Tongue (tissue), 2 donors: ENCODE measurements around the gene CD3D. TPM values are rescaled to one million over a fixed set of nuclear protein-coding genes. Genes with fewer than 3 reads are reported as not detected.
"Not testable (repeated sequence)": the region's sequence is repeated elsewhere in the genome, so short reads cannot be mapped to it uniquely, and the experiment has no call there.

Experiments
- DNase-seq: peaks from one replicate; pipeline ENCODE4 v3.0.0-alpha.2; 2015
- total RNA-seq: library from RNA; depleted of rRNA; stranded (reverse); fragments of >200 nt; gene quantifications from one replicate; pipeline ENCODE4 v1.2.3, GENCODE V29; 2014

The CD3D gene
- total RNA-seq, 1 donor from 2014 or later, result not detected

- DNase-seq, result peak; percentile 25
Measured at GRCh38 chr11:118338637-118339061, 3.9 kb downstream of the CD3D start.

GRCh38 chr11:118334745-118335144 lies 7.8 kb downstream of the CD3D start:
- no peak for DNase-seq

DNA sequence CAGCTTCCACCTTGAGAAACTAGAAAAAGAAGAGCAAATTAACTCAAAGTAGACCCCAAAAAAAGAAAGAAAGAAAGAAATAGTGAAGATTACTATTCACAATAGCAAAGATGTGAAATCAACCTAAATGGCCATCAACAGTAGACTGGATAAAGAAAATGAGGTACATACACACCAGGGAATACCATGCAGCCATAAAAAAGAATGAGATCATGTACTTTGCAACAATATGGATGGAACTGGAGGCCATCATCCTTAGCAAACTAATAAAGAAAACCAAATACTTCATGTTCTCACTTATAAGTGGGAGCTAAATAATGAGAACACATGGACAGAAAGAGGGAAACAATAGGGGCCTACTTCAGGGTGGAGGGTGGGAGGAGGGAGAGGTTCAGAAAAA lies 13.8 kb downstream of the CD3D start:
- DNase-seq, result no peak

DNA sequence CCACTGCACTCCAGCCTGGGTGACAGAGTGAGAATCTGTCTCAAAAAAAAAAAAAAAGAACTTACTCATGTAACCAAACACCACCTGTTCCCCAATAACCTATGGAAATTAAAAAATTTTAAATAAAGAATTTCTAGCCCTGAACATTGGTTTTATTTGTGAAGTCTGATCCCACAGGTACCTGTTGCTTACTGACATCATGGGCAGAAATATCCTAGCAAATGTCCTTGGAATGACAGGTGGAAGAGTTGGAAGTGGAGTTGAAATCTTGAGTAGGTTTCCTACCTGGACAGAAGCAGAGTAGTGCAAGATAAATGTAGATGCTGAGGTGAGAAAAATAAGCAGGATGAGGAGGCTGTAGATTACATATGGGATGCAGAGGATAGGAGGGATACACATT lies 17.2 kb downstream of the CD3D start:
- DNase-seq, result no peak

- DNase-seq, result no peak
Measured at GRCh38 chr11:118322721-118323120, 19.8 kb downstream of the CD3D start.

DNA sequence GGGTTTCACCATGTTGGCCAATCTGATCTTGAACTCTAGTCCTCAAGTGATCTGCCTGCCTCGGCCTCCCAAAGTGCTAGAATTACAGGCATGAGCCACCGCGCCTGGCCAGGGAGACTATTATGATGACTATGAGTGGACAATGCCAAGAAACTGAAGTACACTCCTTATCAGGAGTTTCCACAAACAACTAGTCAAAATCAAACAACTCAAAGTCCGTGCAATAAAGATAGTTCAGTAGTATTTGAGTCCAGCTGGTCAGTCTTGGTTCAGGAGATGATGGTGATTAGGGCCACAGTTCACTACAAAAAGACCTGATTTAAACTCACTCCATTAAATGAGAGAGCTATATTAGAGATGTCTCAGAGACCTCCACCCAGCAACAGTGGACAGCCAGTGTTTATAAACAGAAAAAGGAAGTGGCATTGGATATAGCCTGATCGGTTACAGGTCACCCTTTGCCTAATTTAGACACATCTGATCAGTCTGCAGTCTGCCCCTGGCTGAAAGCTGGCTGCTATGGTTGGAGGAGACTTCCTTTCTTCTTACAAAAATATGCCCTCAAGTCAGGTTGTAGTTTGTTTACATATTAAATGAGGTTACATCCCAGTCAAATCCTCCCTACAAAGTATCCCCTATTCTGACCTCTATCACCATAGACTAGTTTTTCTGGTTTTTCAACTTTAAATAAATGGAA lies 21.0 kb downstream of the CD3D start:
- DNase-seq, result peak; percentile 8

DNA sequence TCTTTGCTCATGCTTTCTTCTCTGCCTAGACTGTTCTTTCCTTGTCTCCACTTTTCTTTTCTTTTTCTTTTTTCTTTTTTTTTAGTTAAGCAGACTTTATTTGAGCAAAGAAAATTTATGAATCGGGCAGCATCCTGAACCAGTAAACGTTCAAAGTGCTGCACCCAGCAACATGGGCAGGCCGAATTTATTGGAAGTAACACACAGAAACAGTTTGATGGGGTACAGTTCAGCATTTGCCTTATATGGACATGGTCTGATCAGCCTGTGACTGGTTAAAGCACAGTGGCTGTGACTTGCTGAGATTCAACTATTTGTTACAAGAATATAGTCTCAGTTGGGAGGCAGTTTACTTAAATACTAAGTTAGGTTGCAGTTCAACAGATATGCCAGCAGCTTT lies 22.0 kb downstream of the CD3D start:
- DNase-seq, result no peak

- DNase-seq, result no peak
Measured at GRCh38 chr11:118319337-118319707, 23.2 kb downstream of the CD3D start.

DNA sequence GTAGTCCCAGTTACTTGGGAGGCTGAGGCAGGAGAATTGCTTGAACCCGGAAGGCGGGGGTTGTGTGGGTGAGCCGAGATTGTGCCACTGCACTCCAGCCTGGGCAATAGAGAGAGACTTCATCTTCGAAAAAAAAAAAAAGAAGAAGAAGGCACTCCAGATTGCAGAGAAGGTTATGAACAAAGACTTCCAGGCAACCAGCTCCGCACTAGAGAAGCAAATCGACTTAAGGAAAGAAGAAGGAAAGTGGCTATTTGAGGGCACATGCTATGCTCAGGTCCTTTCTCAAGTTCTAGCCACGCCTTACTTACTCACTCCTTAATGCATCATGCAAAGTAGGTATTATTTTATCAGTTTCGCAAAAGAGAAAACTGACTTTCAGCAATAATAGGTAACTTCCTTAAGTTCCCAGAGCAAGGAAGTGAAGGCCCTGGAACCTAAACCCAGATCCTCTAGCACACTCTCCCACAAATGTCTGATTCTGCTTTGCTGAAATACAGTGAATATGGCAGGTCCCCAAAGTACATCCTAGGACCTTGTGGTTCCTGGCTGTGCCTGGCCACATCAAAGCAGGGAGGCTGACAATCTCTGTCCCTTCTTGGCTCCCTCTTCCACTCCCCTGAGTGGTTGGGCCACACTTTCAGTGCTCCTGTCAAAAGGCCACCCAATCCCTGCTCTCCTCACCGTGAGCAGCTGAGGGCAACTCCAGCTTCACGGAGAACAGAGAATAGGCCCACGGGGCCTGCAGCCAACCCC lies 23.7 kb downstream of the CD3D start:
- no peak for DNase-seq

DNA sequence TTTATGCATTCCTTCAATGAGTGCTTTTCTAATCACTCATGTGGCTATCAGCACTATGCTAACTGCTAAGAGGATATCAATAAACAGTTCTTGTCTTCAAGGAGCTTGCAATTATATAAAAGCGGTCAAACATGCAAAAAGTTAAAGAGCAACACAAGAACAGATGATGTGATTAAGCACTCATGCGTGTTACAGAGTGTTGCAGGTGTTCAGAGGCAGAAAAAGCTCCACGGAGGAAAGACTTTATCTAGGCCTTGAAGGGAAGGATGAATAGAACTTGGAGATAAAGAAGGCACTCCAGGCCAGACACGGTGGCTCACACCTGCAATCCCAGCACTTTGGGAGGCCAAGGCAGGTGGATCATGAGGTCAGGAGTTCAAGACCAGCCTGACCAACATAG lies 24.4 kb downstream of the CD3D start:
- DNase-seq, result no peak

DNA sequence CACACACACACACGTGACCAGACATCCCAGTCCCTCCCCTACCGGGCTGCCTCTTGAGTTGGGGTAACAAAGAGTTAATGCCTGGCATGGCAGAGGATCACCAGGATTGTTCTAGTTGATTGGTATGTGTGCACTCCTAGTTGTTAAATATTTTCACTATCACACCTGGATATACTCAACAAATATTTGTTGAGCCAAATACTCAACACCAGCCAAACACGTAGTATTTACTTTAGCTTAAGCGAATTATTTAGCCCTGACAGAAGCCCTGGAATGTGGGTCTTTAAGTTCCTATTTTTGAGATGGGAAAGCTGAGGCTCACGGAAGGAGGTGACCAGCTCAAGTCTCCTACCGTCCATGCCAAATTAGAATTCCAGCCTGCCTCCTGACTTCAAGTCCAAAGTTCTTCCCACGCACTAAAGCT lies 27.5 kb downstream of the CD3D start:
- peak; percentile 34 for DNase-seq

GRCh38 chr11:118313242-118313641 lies 29.3 kb downstream of the CD3D start:
- no peak for DNase-seq

DNA sequence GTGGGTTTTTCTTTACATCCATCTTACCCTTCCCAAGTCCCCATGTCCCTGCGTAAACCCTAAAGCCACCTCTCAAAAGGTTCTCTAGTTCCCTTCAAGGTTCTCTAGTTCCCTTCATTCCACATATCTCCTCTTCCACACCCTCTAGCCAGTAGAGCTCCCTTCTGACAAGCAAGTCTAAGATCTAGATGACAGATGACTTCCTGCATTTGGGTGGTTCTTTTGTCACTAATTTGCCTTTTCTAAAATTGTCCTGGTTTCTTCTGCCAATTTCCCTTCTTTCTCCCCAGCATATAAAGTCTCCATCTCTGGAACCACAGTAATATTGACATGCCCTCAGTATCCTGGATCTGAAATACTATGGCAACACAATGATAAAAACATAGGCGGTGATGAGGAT lies 30.2 kb downstream of the CD3D start:
- no peak for DNase-seq

DNA sequence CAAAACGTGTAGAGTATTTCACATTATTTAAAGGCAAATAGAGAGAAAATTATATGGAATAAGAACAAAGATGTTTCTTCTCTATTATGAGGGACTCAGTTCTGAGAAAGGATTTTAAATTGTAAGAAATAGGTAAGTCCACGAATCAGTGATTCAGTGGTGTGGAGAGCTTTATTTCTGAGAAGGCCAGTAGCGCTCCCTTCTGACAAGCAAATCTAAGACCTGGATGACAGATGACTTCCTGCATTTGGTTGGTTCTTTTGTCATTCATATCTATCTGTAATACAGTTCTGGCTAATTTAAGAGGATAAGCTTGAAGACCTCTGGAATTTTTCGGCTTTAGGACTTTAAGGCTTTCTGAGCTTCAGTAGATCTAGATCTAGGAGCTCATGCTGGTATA lies 31.0 kb downstream of the CD3D start:
- DNase-seq, result no peak

DNA sequence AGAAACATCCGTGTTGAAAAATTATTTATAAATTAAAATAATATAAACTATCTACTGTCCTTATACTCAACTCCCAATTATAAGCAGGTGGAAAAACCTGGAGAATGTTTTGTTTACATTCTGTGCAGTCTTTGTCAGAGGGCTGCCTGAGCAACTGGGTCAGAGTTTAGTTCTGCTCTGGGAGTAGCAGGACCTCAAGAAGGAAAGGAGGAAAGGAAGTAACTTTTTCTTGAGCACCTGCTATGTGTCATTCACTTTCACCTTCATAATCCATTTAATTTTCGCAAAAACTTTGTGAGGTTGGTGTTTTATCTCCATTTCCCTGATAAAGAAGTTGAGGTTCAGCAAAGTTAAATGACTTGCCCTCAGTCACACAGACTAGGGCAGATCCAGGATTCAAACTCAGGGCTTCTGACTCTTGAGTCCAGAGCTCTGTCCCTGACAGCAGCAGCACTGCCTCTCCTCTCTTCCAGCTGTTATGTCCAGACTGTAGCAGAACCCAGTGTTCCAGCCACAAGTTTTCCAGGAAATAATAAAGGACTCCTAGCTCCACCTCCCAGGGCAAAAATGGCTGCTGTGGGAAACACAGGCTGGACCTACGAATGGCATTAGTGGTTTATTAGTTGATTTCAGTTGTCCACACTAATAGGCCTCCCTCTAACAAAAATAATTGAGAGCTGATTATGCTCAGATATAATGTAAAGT lies 31.6 kb downstream of the CD3D start:
- DNase-seq, result no peak

GRCh38 chr11:118310271-118310670 lies 32.2 kb downstream of the CD3D start:
- no peak for DNase-seq

DNA sequence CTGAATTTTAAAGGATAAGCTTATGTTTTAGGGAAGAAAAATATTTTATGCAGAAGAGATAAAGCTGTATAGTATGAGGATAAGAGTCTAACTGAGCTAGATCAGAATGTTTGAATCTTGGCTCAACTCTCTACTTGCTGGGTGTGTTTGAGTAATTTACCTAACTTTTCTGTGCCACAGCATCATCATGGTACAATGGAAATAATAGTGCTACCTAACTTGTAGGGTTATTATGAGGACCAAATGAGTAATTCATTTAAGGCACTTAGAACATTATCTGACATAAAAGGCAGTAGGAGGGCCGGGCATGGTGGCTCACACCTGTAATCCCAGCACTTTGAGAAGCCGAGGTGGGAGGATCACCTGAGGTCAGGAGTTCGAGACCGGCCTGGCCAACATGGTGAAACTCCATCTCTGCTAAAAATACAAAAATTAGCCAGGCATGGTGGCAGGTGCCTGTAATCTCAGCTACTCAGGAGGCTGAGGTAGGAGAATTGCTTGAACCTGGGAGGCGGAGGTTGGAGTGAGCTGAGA lies 33.4 kb downstream of the CD3D start:
- DNase-seq, result not testable (repeated sequence)

GRCh38 chr11:118306556-118306955 lies 35.9 kb downstream of the CD3D start:
- DNase-seq, result no peak

GRCh38 chr11:118305726-118306125 lies 36.8 kb downstream of the CD3D start:
- no peak for DNase-seq

- DNase-seq, result no peak
Measured at GRCh38 chr11:118304568-118305248, 37.8 kb downstream of the CD3D start, which contains the start of gene CD3E. Gene CD3E (plus strand): TSS chr11:118304730. CDS start chr11:118304953, 223 bp downstream.

GRCh38 chr11:118304227-118304567 lies 38.3 kb downstream of the CD3D start:
- DNase-seq, result no peak

DNA sequence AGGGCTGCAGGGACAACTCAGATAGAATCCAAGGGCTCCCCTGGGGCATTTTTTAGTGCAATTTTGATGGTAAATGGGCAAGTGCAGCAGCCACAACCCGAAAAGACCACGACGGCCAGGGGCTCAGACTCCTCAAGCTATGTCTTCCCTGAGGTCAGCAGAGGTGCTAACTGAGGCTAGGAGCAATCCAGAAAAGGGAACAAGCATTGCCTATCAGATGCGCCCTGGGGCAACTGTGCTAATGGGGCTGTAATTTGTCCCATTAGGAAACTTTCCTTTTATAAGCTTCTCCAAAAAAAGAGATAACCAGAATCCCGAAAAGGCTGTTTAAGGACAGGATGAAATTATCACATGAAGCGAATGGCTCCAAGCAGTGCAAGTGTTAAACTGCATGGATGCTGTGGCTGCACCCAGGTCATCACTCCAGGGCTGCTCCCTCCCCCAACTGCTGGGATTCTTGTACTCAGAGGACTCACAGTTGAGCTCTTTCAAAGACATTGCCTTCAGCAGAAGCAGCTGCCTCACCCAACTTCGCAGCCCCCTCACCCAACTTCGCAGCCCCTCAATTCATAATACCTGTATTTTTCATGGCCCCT lies 40.8 kb downstream of the CD3D start:
- no peak for DNase-seq
